H1 (cell line): Measurements from ENCODE around the gene KLRC3. TPM values are rescaled to one million over a fixed set of nuclear protein-coding genes. Genes with fewer than 3 reads are reported as not detected.

Experiments used
- CTCF ChIA-PET: fragments of 300-600 bp; sonication (Branson Sonifier 250); formaldehyde crosslinking; loops from one replicate; lab custom pipeline; 2021; ENCODE audit not compliant: partially characterized antibody; lab: Charles Lee
- POLR2A ChIA-PET: fragments of 300-600 bp; sonication (Branson Sonifier 250); formaldehyde crosslinking; loops from one replicate; lab custom pipeline; 2021; ENCODE audit warnings: inconsistent platforms; ENCODE audit not compliant: partially characterized antibody; lab: Charles Lee
- DNase-seq, 2 experiments: peaks; one replicate each; pipeline versions ENCODE4 v3.0.0 to v3.0.0-alpha.2; 2010 to 2022; ENCODE audit warnings: low spot score in 2 of 2, low read depth in 1 of 2, mixed read lengths in 1 of 2
- FAIRE-seq: peaks from 2 replicates; lab custom pipeline; 2011; peaks lifted over from hg19 to GRCh38; lab: Jason Lieb, UNC
- H2AFZ ChIP-seq: 2 replicates; pipeline ENCODE4 v1.8.1; 2012; ENCODE audit warnings: low read length, inconsistent platforms
- H2AK5ac ChIP-seq: 2 replicates; pipeline ENCODE4 v1.6.1; 2013; ENCODE audit warnings: low read depth, low read length
- H2BK120ac ChIP-seq: replicated peaks from 2 replicates; pipeline ENCODE3; 2013; ENCODE audit warnings: low read depth, low read length, inconsistent platforms
- H2BK12ac ChIP-seq: 2 replicates; pipeline ENCODE4 v1.6.1; 2013; ENCODE audit warnings: low read depth, low read length
- H2BK15ac ChIP-seq: 2 replicates; pipeline ENCODE4 v1.6.1; 2013; ENCODE audit warnings: low read length
- H2BK20ac ChIP-seq: 2 replicates; pipeline ENCODE4 v1.6.1; 2013; ENCODE audit warnings: low read length
- H2BK5ac ChIP-seq: 2 replicates; pipeline ENCODE4 v1.6.1; 2013; ENCODE audit warnings: low read depth, low read length
- H3K14ac ChIP-seq: 2 replicates; pipeline ENCODE4 v1.6.1; 2013; ENCODE audit warnings: inconsistent platforms; ENCODE audit not compliant: insufficient read length
- H3K18ac ChIP-seq: 2 replicates; pipeline ENCODE4 v1.6.1; 2013; ENCODE audit warnings: low read length; ENCODE audit errors: extremely low read depth
- H3K23ac ChIP-seq: 2 replicates; pipeline ENCODE4 v1.6.1; 2013; ENCODE audit warnings: inconsistent platforms; ENCODE audit not compliant: insufficient read length
- H3K23me2 ChIP-seq: 2 replicates; pipeline ENCODE4 v1.6.1; 2013; ENCODE audit warnings: low read depth, low read length
- H3K27ac ChIP-seq: 2 replicates; pipeline ENCODE4 v1.6.1; 2011; ENCODE audit warnings: low read depth, low read length, inconsistent platforms
- H3K27me3 ChIP-seq, 4 experiments: replicated peaks in 1 of 4; 1 replicate in 1 of 4; 2 replicates in 3 of 4; pipeline versions ENCODE4 v1.6.1 to v1.8.1; 2011 to 2013; ENCODE audit warnings: low read length in 3 of 4, mild to moderate bottlenecking in 3 of 4, inconsistent platforms in 2 of 4, mixed read lengths in 2 of 4, moderate library complexity in 1 of 4; ENCODE audit not compliant: control insufficient read depth in 3 of 4, insufficient read depth in 3 of 4; ENCODE audit errors: extremely low read depth in 1 of 4
- H3K36me3 ChIP-seq, 4 experiments: 2 replicates each; pipeline versions ENCODE4 v1.6.1 to v1.8.1; 2011 to 2013; ENCODE audit warnings: mild to moderate bottlenecking in 4 of 4, low read length in 3 of 4, moderate library complexity in 2 of 4, control low read depth in 1 of 4, inconsistent platforms in 1 of 4; ENCODE audit not compliant: insufficient read depth in 4 of 4, control insufficient read depth in 2 of 4
- H3K4ac ChIP-seq: replicated peaks from 2 replicates; pipeline ENCODE3; 2013; ENCODE audit warnings: low read length, low read depth, mixed read lengths, inconsistent platforms; ENCODE audit not compliant: insufficient read length
- H3K4me1 ChIP-seq, 4 experiments: replicated peaks in 1 of 4; 1 replicate in 1 of 4; 2 replicates in 3 of 4; pipeline versions ENCODE4 v1.6.1 to v1.8.1; 2011 to 2013; ENCODE audit warnings: low read length in 3 of 4, inconsistent platforms in 2 of 4, mixed read lengths in 1 of 4; ENCODE audit not compliant: insufficient read depth in 4 of 4, control insufficient read depth in 3 of 4
- H3K4me2 ChIP-seq, 2 experiments: 2 replicates each; pipeline versions ENCODE4 v1.6.1 to v1.8.1; 2011 to 2013; ENCODE audit warnings: low read depth in 2 of 2, low read length in 2 of 2, control low read depth in 1 of 2, inconsistent platforms in 1 of 2, mild to moderate bottlenecking in 1 of 2; ENCODE audit not compliant: insufficient read depth in 1 of 2
- H3K4me3 ChIP-seq, 4 experiments: fragments of 200-600, 300-600 bp in 1 of 4; sonication (generic), shearing (Covaris generic), sonication (Bioruptor Twin) in 1 of 4; 2 replicates each; pipeline versions ENCODE4 v1.5.1 to v1.8.1; 2011 to 2016; ENCODE audit warnings: low read length in 4 of 4, low read depth in 3 of 4, control low read depth in 2 of 4, inconsistent platforms in 2 of 4, mild to moderate bottlenecking in 2 of 4, mixed read lengths in 1 of 4, moderate library complexity in 1 of 4; ENCODE audit not compliant: insufficient read depth in 2 of 4; ENCODE audit errors: extremely low read depth in 1 of 4
- H3K56ac ChIP-seq: replicated peaks from 2 replicates; pipeline ENCODE3; 2013; ENCODE audit warnings: low read depth, mild to moderate bottlenecking, mixed read lengths, low read length, inconsistent platforms; ENCODE audit not compliant: insufficient read length
- H3K79me1 ChIP-seq: 2 replicates; pipeline ENCODE4 v1.6.1; 2013; ENCODE audit warnings: low read depth, low read length, control low read depth
- H3K79me2 ChIP-seq, 2 experiments: 2 replicates each; pipeline versions ENCODE4 v1.6.1 to v1.8.1; 2012 to 2013; ENCODE audit warnings: low read length in 2 of 2, mild to moderate bottlenecking in 2 of 2, inconsistent platforms in 1 of 2; ENCODE audit not compliant: insufficient read depth in 2 of 2, control insufficient read depth in 1 of 2
- H3K9ac ChIP-seq, 4 experiments: replicated peaks in 1 of 4; 1 replicate in 1 of 4; 2 replicates in 3 of 4; pipeline versions ENCODE4 v1.6.1 to v1.8.1; 2011 to 2013; ENCODE audit warnings: low read depth in 3 of 4, low read length in 3 of 4, control low read depth in 2 of 4, mild to moderate bottlenecking in 2 of 4, moderate library complexity in 2 of 4, inconsistent platforms in 1 of 4; ENCODE audit errors: extremely low read depth in 1 of 4
- H3K9me3 ChIP-seq, 2 experiments: 2 replicates each; pipeline versions ENCODE4 v1.6.1 to v1.8.1; 2012 to 2013; ENCODE audit warnings: mild to moderate bottlenecking in 2 of 2, moderate library complexity in 2 of 2, control low read depth in 1 of 2, inconsistent platforms in 1 of 2, low read depth in 1 of 2, low read length in 1 of 2, mixed read lengths in 1 of 2; ENCODE audit not compliant: insufficient read depth in 2 of 2
- H4K20me1 ChIP-seq, 2 experiments: replicated peaks in 1 of 2; 2 replicates each; pipeline versions ENCODE3 to v1.8.1; 2011 to 2013; ENCODE audit warnings: inconsistent platforms in 2 of 2, low read length in 2 of 2, mild to moderate bottlenecking in 1 of 2; ENCODE audit not compliant: insufficient read depth in 2 of 2, control insufficient read depth in 1 of 2
- H4K5ac ChIP-seq: 2 replicates; pipeline ENCODE4 v1.6.1; 2013; ENCODE audit warnings: low read length, low read depth, mixed read lengths, inconsistent platforms; ENCODE audit not compliant: insufficient read length
- H4K8ac ChIP-seq: 2 replicates; pipeline ENCODE4 v1.8.0; 2013; ENCODE audit warnings: mild to moderate bottlenecking, moderate library complexity, low read length, inconsistent platforms; ENCODE audit not compliant: insufficient read depth; ENCODE audit errors: extremely low read depth
- H4K91ac ChIP-seq: replicated peaks from 2 replicates; pipeline ENCODE3; 2013; ENCODE audit warnings: low read length, mixed read lengths, inconsistent platforms; ENCODE audit not compliant: insufficient read length
- BRCA1 ChIP-seq: IDR thresholded peaks from 2 replicates; pipeline ENCODE4 v1.6.1; 2012; ENCODE audit warnings: low read depth, low read length, improper control_type of control experiment
- CBX5 ChIP-seq: fragments of 300-800, 300-1000 bp; sonication (generic); IDR thresholded peaks from 2 replicates; pipeline ENCODE4 v1.7.1; 2016; ENCODE audit warnings: antibody characterized with exemption, low read length, low read depth
- CHD2 ChIP-seq: IDR thresholded peaks from 2 replicates; pipeline ENCODE4 v1.6.1; 2012; ENCODE audit warnings: low read length, improper control_type of control experiment
- GABPA ChIP-seq: IDR thresholded peaks from 2 replicates; pipeline ENCODE4 v1.6.1; 2011; ENCODE audit warnings: mild to moderate bottlenecking, low read length, moderate library complexity, borderline replicate concordance; ENCODE audit not compliant: insufficient read depth
- GTF2F1 ChIP-seq: IDR thresholded peaks from 2 replicates; pipeline ENCODE4 v1.6.1; 2012; ENCODE audit warnings: low read depth, low read length, improper control_type of control experiment, borderline replicate concordance
- HDAC2 ChIP-seq, 2 experiments: fragments of 300-600 bp in 1 of 2; sonication (generic) in 1 of 2; IDR thresholded peaks; 2 replicates each; pipeline ENCODE4 v1.6.1; 2011 to 2012; ENCODE audit warnings: low read depth in 2 of 2, low read length in 2 of 2, mild to moderate bottlenecking in 2 of 2, moderate library complexity in 2 of 2, borderline replicate concordance in 1 of 2, inconsistent platforms in 1 of 2
- NANOG ChIP-seq: IDR thresholded peaks from 2 replicates; pipeline ENCODE4 v1.6.1; 2011; ENCODE audit warnings: low read length, low read depth, mild to moderate bottlenecking, inconsistent platforms; ENCODE audit not compliant: insufficient read depth, poor library complexity, severe bottlenecking
- RXRA ChIP-seq: IDR thresholded peaks from 2 replicates; pipeline ENCODE4 v1.6.1; 2011; ENCODE audit warnings: low read depth, mild to moderate bottlenecking, low read length, moderate library complexity; ENCODE audit not compliant: insufficient read depth
- SRF ChIP-seq: IDR thresholded peaks from 2 replicates; pipeline ENCODE4 v1.6.1; 2011; ENCODE audit warnings: mild to moderate bottlenecking, low read depth, low read length, moderate library complexity
- TAF1 ChIP-seq: IDR thresholded peaks from 2 replicates; pipeline ENCODE4 v1.6.1; 2011; ENCODE audit warnings: mild to moderate bottlenecking, low read depth, low read length
- TEAD4 ChIP-seq: IDR thresholded peaks from 2 replicates; pipeline ENCODE4 v1.6.1; 2012; ENCODE audit warnings: low read depth, low read length, inconsistent platforms, mixed read lengths
- WGBS, 2 experiments: shearing (Covaris generic) in 1 of 2; methylation state at CpG; one replicate each; pipeline versions ENCODE4 v1.1.6 to v1.1.7; 2013 to 2015; ENCODE audit warnings: low lambda C conversion rate in 2 of 2, mixed read lengths in 2 of 2, inconsistent platforms in 1 of 2, low coverage in 1 of 2, missing lambda C conversion rate in 1 of 2; ENCODE audit not compliant: insufficient replicate concordance in 2 of 2, insufficient coverage in 1 of 2, insufficient read length in 1 of 2; ENCODE audit errors: extremely low coverage in 1 of 2, missing lambda C conversion rate in 1 of 2; 5-methylcytosine and 5-hydroxymethylcytosine counted together
- polyA plus RNA-seq, 7 experiments: library from polyadenylated mRNA; depleted of rRNA in 3 of 7; stranded (reverse) in 5 of 7; unstranded in 2 of 7; fragments of >200 nt in 5 of 7; fragments of 200-250 nt in 2 of 7; gene quantifications; 1 replicate in 5 of 7; 2 replicates in 1 of 7; 4 replicates in 1 of 7; pipeline versions ENCODE4 v1.2.1 to v1.2.3, GENCODE V29; 2011 to 2013; ENCODE audit warnings: missing spikeins in 2 of 7, mixed read lengths in 2 of 7
- total RNA-seq: library from RNA; stranded (reverse); fragmentation: NEBNext Ultra II Directional; extraction: Animal tissue kit (Norgen Biotek cat#: 25700); gene quantifications from 2 replicates; pipeline ENCODE4 v1.2.1, GENCODE V29; 2021

KLRC3 gene
- total and polyA plus RNA-seq, 2 of the 8 experiments (the other 6 are each of a cell fraction or from before 2014, with no cell fraction given) = not detected

DNA sequence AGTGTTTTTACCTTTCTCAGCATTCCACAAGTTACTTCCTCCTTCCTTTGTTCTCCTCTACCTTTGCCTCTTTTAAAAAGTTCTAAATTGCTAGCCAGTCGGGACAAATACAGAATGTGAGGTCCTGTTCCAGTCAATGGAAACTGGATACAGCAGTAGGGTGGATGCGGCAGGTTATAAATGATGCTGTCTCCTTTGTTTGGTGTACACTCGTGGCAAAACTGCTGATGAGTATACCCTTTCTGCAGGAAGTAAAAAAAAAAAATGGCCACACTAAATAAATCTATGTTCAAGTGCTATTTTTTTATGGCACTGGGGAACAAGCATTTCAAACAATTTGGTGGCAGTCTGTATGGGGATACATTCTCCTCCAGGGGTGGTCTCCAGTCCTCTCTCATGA lies 58.1 kb downstream of the KLRC3 start:
- POLR2A ChIA-PET = no interaction called here
- H4K5ac ChIP-seq = no peak overlapping the region
- H3K4me3 ChIP-seq = no peak overlapping the region
- H3K9ac ChIP-seq = no peak overlapping the region
- no peak overlapping the region for H4K8ac ChIP-seq
- no peaks in the 10 kb centered on the region for H3K79me2 ChIP-seq
- no peak overlapping the region for H3K18ac ChIP-seq
- no peak overlapping the region for H2BK15ac ChIP-seq
- no peaks in the 10 kb centered on the region for H3K36me3 ChIP-seq
- H3K79me1 ChIP-seq = no peaks in the 10 kb centered on the region
- H4K20me1 ChIP-seq = no peaks in the 10 kb centered on the region
- H3K14ac ChIP-seq = no peak overlapping the region
- 65% methylated on average over 3 of the region's 3 CpGs; no CpG with 5 or more reads in 1 of the 2 experiments for WGBS, 2 experiments
- H3K56ac ChIP-seq = no peak overlapping the region
- no peak for DNase-seq
- no peak overlapping the region for H3K4ac ChIP-seq
- no peak overlapping the region for H2BK5ac ChIP-seq
- CTCF ChIA-PET = no interaction called here
- TF ChIP-seq RXRA (no peak), HDAC2 (IDR thresholded peaks at IDR 0.05; ENCODE audit: borderline replicate concordance in 1 of 2, low read depth in 2 of 2, low read length in 2 of 2) (no peak), NANOG (no peak), CHD2 (no peak), CBX5 (no peak), SRF (no peak), BRCA1 (no peak), GTF2F1 (no peak), GABPA (no peak), TAF1 (no peak), TEAD4 (no peak)
- TF ChIP-seq, all 59 proteins: peak for 0
- FAIRE-seq = no peak
- no peak overlapping the region for H4K91ac ChIP-seq
- H2BK120ac ChIP-seq = no peak overlapping the region
- no peak overlapping the region; a peak in 1 of 4 replicates for H3K4me2 ChIP-seq
- no peak overlapping the region for H2BK12ac ChIP-seq
- H3K9me3 ChIP-seq = peaks cover 0 to under 1% of the 10 kb centered on the region in 2 experiments; a peak in 2 of 4 replicates
- H2AFZ ChIP-seq = 0 out of 2 replicates have a peak overlapping the region, but pooled peaks have one; percentile 65
- no peak overlapping the region; the same call in 1 of the 2 replicates for H2BK20ac ChIP-seq
- no peak overlapping the region for H2AK5ac ChIP-seq
- H3K23me2 ChIP-seq = peaks cover 5% of the 10 kb centered on the region
- no peaks in the 10 kb centered on the region for H3K27me3 ChIP-seq
- no peak overlapping the region for H3K23ac ChIP-seq
- H3K27ac ChIP-seq = no peak overlapping the region
- H3K4me1 ChIP-seq = peaks cover 14 to 33% (median 20%) of the 10 kb centered on the region in 4 experiments; a peak in 6 of 7 replicates
